A673 (cell line): ENCODE measurements around the gene MSI2. TPM values are rescaled to one million over a fixed set of nuclear protein-coding genes. Genes with fewer than 3 reads are reported as not detected.
A peak's percentile ranks its signal among the peaks of the same experiment; 100 is the strongest.

Experiments used
- BruUV-seq: library from RNA; stranded (reverse); fragments of 400-500 nt; replicated peaks from 2 replicates; lab custom pipeline; 2021; lab: Mats Ljungman, UMichigan
- CTCF ChIA-PET: fragments of 300-600 bp; sonication (Branson Sonifier 250); formaldehyde crosslinking; loops from one replicate; lab custom pipeline; 2022; ENCODE audit warnings: antibody characterized with exemption; lab: Charles Lee
- POLR2A ChIA-PET: fragments of 300-600 bp; sonication (Branson Sonifier 250); formaldehyde crosslinking; loops from one replicate; lab custom pipeline; 2022; ENCODE audit warnings: antibody characterized with exemption; ENCODE audit not compliant: low non-redundant PET; lab: Charles Lee
- DNase-seq: peaks from one replicate; pipeline ENCODE4 v3.0.0-alpha.2; 2015; ENCODE audit warnings: low spot score
- H3K27ac ChIP-seq: fragments of 200-600 bp; sonication (generic); 2 replicates; pipeline ENCODE4 v1.5.1; 2016; ENCODE audit warnings: mixed run types, low read depth, mild to moderate bottlenecking, mixed read lengths, antibody characterized with exemption, low read length; ENCODE audit not compliant: poor library complexity, severe bottlenecking
- H3K27me3 ChIP-seq: fragments of 200-600 bp; sonication (generic); replicated peaks from 2 replicates; pipeline ENCODE4 v1.6.1; 2017; ENCODE audit warnings: mixed run types, low read depth, mild to moderate bottlenecking, mixed read lengths, antibody characterized with exemption, low read length; ENCODE audit not compliant: insufficient read depth, poor library complexity
- H3K36me3 ChIP-seq: fragments of 200-600 bp; sonication (generic); 2 replicates; pipeline ENCODE4 v1.6.1; 2016; ENCODE audit warnings: mixed run types, mild to moderate bottlenecking, mixed read lengths, antibody characterized with exemption, low read length; ENCODE audit not compliant: insufficient read depth, poor library complexity, severe bottlenecking
- H3K4me1 ChIP-seq: fragments of 200-600 bp; sonication (generic); 2 replicates; pipeline ENCODE4 v1.6.1; 2017; ENCODE audit warnings: mixed run types, mild to moderate bottlenecking, mixed read lengths, antibody characterized with exemption, low read length; ENCODE audit not compliant: insufficient read depth, poor library complexity, severe bottlenecking
- H3K4me3 ChIP-seq: fragments of 200-600 bp; sonication (generic); 2 replicates; pipeline ENCODE4 v1.5.1; 2016; ENCODE audit warnings: low read depth, mixed run types, mild to moderate bottlenecking, mixed read lengths, low read length; ENCODE audit not compliant: poor library complexity, severe bottlenecking
- H3K9me3 ChIP-seq: fragments of 200-600 bp; sonication (generic); 2 replicates; pipeline ENCODE4 v1.6.1; 2016; ENCODE audit warnings: mixed run types, low read depth, mild to moderate bottlenecking, mixed read lengths, antibody characterized with exemption, low read length; ENCODE audit not compliant: poor library complexity, severe bottlenecking
- CTCF ChIP-seq: fragments of 300-800, 200-600 bp; sonication (generic); conservative IDR thresholded peaks from 2 replicates; pipeline ENCODE4 v1.5.1; 2017; ENCODE audit warnings: low read depth, mild to moderate bottlenecking, antibody characterized with exemption, low read length, moderate library complexity, mixed read lengths
- EZH2 ChIP-seq: fragments of 200-600 bp; sonication (generic); IDR thresholded peaks from 2 replicates; pipeline ENCODE4 v1.6.1; 2017; ENCODE audit warnings: borderline replicate concordance, low read depth, mild to moderate bottlenecking, mixed read lengths, antibody characterized with exemption, low read length; ENCODE audit not compliant: poor library complexity, severe bottlenecking
- intact Hi-C: fragments of 100-400 bp; cut with micrococcal nuclease; formaldehyde crosslinking; loops from one replicate; pipeline ENCODE4 v1.10.0; 2022; ENCODE audit not compliant: unreplicated experiment
- total RNA-seq: library from RNA; stranded (reverse); gene quantifications from 2 replicates; pipeline ENCODE4 v1.2.3, GENCODE V29; 2021

The MSI2 gene
- total RNA-seq, 1 experiment from 2014 or later: 108 TPM

GRCh38 chr17:57234061-57234738 lies 22.1 kb upstream of the MSI2 start:
- H3K4me3 ChIP-seq: no peak overlapping the region
- BruUV-seq: no TSS peak
- ChIA-PET POLR2A (no interaction called here), CTCF (interaction anchor here (0.7 kb wide), 1 partner anchor 10 kb away, joined by 3 read pairs; no protein-coding TSS in a partner anchor)
- TF ChIP-seq EZH2: no peak
- TF ChIP-seq CTCF: no peak
- H3K9me3 ChIP-seq: no peaks in the 10 kb centered on the region
- H3K4me1 ChIP-seq: no peaks in the 10 kb centered on the region
- no peaks in the 10 kb centered on the region for H3K36me3 ChIP-seq
- intact Hi-C loops: no loop called here
- no peaks in the 10 kb centered on the region for H3K27me3 ChIP-seq
- no peak for DNase-seq
- no peak overlapping the region for H3K27ac ChIP-seq

GRCh38 chr17:57234739-57235092 lies 21.6 kb upstream of the MSI2 start:
- Histone ChIP-seq H3K4me3 (no peak overlapping the region), H3K27me3 (no peaks in the 10 kb centered on the region), H3K9me3 (no peaks in the 10 kb centered on the region), H3K27ac (no peak overlapping the region), H3K36me3 (no peaks in the 10 kb centered on the region), H3K4me1 (no peaks in the 10 kb centered on the region)
- no peak for DNase-seq
- CTCF ChIA-PET: interaction anchor here (0.7 kb wide), 1 partner anchor 9 kb away, joined by 3 read pairs; no protein-coding TSS in a partner anchor
- no peak for TF ChIP-seq EZH2
- TF ChIP-seq CTCF: 0 out of 2 replicates have a peak, but pooled peaks have one; percentile 9
- no TSS peak for BruUV-seq
- POLR2A ChIA-PET: no interaction called here
- intact Hi-C loops: no loop called here

- ChIA-PET CTCF (interaction anchor here (0.7 kb wide), 1 partner anchor 9 kb away, joined by 3 read pairs; no protein-coding TSS in a partner anchor), POLR2A (no interaction called here)
- Histone ChIP-seq H3K27ac (no peak overlapping the region), H3K4me1 (no peaks in the 10 kb centered on the region), H3K36me3 (no peaks in the 10 kb centered on the region), H3K27me3 (no peaks in the 10 kb centered on the region), H3K9me3 (no peaks in the 10 kb centered on the region), H3K4me3 (no peak overlapping the region)
- intact Hi-C loops: no loop called here
- DNase-seq: no peak
- TF ChIP-seq CTCF (no peak), EZH2 (no peak)
- no TSS peak for BruUV-seq
Observed at GRCh38 chr17:57235124-57235523, 21.2 kb upstream of the MSI2 start.
